HG02798 (cell line): ENCODE data around the gene WDR77.

Experiments used
- ATAC-seq: cut with Tn5 transposase; IDR thresholded peaks from one replicate; pipeline ENCODE4 v1.9.1; 2021; ENCODE audit warnings: mild to moderate bottlenecking; ENCODE audit not compliant: unreplicated experiment, poor library complexity

The WDR77 gene

DNA sequence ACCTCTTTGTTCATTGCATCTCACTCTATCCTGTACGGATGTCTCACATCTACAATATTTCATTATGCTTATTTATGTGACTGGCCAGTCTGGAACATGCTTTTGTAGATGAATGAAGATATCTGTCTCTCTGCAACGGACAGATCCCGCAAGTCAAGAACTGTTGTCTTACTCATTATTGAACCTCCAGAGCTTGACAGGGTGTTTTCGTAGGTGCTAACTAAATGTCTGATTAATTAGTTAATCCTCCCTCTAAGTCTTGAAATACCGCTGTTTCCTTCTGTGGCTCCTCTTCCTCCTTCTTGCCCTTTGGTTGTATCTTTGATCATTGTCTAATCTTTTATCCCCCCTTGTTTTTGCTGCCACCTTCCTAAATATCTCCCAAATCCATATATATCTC lies 21.5 kb upstream of the WDR77 start:
- ATAC-seq: no peak

DNA sequence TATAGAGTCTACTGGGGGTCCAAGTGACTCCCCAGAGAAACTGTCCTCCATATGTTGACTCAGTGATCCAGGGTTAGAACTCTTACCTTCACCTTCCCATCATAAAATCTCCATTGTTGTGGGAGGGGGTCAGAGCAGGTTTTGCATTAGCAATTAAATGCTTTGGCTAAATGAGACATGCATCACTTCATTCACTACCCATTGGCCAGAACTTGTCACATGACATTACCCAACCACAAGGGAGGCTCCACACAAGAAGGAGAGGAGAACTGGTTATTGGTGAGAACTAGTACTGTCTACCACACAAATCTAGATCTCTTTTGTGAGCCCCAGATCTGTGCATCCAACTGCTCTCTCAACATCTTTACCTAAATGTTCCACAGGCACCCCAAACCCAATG lies 20.5 kb upstream of the WDR77 start:
- ATAC-seq: no peak

DNA sequence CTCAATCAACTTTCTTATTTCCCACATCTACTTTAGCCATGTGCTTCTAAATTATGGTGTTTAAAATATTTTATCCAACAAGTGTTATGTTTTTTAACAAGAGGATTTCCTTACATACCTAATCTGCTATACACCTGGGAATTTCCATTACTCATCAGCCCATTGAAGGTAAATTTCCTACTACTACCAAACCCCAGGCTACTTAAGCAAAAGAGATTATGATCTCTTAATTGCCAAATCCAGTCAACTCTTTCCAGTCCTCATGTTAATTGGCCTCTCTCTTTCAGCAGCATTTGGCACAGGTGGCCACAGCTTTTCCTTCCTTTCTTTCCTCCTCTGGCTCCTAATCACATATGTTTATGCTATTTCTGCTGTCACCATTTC lies 19.7 kb upstream of the WDR77 start:
- ATAC-seq: no peak

- ATAC-seq: no peak
Measured at GRCh38 chr1:111467865-111468716, 19.0 kb upstream of the WDR77 start.

DNA sequence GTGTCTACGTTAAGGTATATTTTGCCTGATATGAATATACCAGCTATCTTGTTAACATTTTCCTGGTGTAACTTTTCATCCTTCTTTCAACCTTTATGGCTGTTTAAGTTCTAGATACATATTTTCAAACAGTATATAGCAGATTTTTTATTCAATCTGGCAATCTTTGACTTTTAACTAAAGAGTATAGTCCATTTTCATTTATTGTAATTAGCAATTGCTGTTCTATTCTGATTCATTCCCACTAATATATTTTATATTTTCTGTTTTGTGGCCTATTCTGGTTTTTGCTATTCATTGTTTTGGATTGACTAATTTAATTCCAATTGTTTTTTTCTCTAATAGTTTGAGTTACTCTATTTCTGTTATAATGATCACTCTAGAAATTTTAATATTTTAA lies 17.4 kb upstream of the WDR77 start:
- no peak for ATAC-seq

- ATAC-seq: no peak
Measured at GRCh38 chr1:111465754-111466153, 16.7 kb upstream of the WDR77 start.

- ATAC-seq: no peak
Measured at GRCh38 chr1:111463029-111463683, 14.1 kb upstream of the WDR77 start.

DNA sequence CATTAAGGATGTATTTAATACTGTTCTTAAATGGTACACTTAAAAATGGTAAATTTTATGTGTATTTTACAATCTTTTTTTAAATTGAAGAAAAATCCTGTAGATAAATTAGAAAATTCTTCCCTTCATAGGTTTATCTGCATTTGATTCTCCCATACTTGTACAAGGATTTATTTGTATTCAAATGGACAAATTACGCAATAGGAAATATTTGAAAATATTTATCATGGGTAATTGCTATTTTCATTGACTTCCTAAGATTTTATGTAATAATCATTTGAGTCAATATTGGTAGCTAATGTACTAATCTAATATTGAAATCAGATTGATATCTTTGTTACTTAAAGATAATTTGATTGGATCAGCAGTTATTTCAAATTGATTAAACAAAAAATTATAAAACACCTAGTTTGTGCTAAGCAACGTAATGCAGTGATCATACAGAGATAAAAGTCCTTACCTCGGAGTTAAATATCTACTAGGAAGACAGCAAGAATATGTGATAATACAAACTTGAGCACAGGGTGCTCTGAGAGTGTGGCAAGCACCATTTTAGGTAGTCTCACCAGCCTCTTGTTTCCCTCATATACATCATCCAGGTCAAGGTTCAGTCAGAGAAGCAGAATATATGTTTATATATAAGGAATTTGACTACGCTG lies 13.4 kb upstream of the WDR77 start:
- no peak for ATAC-seq

- ATAC-seq: no peak
Measured at GRCh38 chr1:111461765-111462164, 12.7 kb upstream of the WDR77 start.

DNA sequence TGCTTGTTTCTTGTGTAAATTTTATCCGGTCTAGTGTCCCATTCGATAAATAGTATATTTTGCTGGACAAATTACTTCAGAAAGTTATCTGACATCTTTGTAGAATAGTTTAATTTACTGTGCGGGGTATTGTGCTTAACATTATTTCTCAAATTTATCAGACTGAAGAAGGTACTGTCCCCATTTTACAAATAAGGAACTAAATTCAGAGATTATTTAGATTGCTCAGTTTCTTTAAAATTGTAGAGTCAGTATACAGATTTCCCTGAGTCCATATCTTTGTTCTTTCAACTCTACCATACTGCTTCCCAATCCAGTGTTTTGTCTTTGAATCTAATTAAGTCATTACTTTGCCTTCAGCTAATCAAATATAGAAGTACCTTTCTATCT lies 6.6 kb upstream of the WDR77 start:
- ATAC-seq: no peak

DNA sequence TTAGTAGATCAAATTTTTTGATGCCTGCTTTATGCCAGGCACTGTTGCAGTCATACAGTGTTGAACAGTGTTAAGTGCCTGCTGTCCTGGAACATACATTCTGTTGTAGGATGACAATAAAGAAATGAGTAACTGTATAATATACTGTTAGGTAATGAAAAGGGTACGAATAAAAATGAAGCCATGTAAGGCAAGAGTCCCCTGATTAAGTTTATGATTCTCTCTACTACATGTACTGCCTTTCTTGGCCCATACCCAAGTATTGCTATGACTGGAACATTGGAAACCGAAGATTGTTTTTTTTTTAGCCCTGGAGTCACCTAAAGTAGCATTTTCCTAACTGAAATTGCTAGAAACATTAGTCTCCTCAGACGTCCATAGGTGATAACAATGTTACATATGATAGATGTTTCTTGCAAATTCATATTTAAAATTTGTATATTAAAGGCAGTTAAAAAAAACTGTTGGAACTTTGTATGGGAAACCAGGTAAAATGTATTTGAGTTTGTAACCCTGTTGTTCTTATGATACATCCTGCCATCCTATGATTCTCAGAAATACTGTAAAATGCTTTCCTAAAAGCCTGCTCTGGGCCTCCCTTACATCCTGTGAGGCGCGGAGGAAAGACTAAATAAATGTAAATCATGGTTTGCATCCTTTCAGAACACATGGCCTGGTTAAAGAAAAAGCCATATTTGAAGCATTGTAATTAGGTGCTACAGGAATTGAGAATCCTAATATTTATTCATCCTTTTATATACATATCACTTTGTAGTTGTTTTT lies 6.0 kb upstream of the WDR77 start:
- ATAC-seq: no peak

DNA sequence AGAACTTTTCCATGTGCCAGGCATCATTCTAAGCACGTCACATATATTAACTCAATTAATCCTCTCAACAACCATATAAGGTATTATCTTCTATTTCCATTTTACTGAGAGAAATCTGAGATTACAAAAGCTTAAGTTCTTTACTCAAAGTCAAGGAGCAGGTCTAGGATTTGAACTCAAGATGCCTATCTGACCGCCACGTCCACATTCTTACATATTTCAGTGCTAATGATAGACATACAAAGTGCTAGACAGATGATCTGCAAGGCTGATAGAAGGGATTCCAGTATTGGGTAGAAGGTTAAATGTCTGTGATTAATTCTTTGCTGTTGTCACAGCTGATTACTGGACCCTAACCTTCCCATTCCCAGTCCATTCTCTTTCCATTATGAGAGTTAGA lies 4.7 kb upstream of the WDR77 start:
- no peak for ATAC-seq

GRCh38 chr1:111452581-111452980 lies 3.5 kb upstream of the WDR77 start:
- ATAC-seq: no peak

- ATAC-seq: no peak
Measured at GRCh38 chr1:111450185-111450584, 1.1 kb upstream of the WDR77 start.

- no peak for ATAC-seq
Measured at GRCh38 chr1:111449703-111450017, 604 bp upstream of the WDR77 start.

- peak; percentile 0 for ATAC-seq
Measured at GRCh38 chr1:111448482-111448917, 556 bp downstream of the WDR77 start.

- ATAC-seq: no peak
Measured at GRCh38 chr1:111446967-111447892, 1.8 kb downstream of the WDR77 start.

DNA sequence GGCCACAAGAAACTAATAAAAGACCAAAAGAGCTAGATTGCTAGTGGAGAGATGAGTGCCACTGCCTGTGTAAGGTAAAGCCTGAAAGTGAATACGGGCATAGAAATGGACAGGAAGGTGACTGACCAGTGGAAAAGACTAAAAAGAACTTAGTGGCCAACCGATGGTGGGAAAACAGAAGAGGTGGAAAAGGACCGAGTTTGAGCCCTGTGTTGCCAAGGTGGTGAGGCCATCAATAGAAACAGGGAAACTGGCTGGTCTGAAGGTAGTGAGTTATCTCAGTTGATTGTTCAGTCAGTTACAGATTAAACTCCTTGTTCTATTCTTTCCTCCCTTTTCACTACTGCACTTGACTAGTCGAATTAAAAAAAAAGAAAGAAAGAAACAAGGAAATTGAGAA lies 2.5 kb downstream of the WDR77 start:
- no peak for ATAC-seq

GRCh38 chr1:111444031-111444430 lies 5.0 kb downstream of the WDR77 start:
- no peak for ATAC-seq

DNA sequence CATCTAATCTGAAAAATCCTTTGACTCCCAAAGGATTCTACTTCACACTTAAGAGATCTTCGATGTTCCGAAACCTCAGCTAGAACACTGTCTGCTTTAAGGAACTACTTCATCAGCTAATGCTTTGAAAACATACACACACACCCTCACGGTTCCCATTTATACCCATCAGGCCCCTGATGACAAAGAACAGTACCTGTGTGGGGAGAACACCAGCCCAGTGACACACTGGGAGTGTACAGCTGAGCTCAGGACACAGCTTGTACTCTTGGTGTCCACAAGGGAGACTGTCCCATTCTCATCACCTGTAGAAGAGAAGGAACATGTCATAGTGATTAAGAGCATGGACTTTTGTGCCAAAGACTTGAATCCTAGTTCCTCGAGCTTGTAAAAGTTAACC lies 6.6 kb downstream of the WDR77 start:
- ATAC-seq: no peak
